Mesodermal cell (in vitro differentiated cells): ENCODE results near the gene LOXHD1.

ENCODE experiments used
- H3K27ac ChIP-seq: 2 replicates; pipeline ENCODE4 v1.7.0; 2013; ENCODE audit warnings: mild to moderate bottlenecking, low read depth, low read length, moderate library complexity; ENCODE audit not compliant: severe bottlenecking
- H3K36me3 ChIP-seq: 2 replicates; pipeline ENCODE4 v1.7.1; 2013; ENCODE audit warnings: mild to moderate bottlenecking, low read length, moderate library complexity; ENCODE audit not compliant: control insufficient read depth, insufficient read depth
- H3K4me1 ChIP-seq: one replicate; pipeline ENCODE4 v1.7.1; 2013; ENCODE audit warnings: mild to moderate bottlenecking, low read length; ENCODE audit not compliant: insufficient read depth, control insufficient read depth, poor library complexity, severe bottlenecking
- H3K4me3 ChIP-seq: 2 replicates; pipeline ENCODE4 v1.7.0; 2013; ENCODE audit warnings: low read length, control low read depth, mild to moderate bottlenecking; ENCODE audit not compliant: insufficient read depth, poor library complexity, severe bottlenecking; ENCODE audit errors: extremely low read depth
- H3K9me3 ChIP-seq: 2 replicates; pipeline ENCODE4 v1.7.1; 2013; ENCODE audit warnings: mild to moderate bottlenecking, low read length, moderate library complexity; ENCODE audit not compliant: control insufficient read depth
- WGBS, 2 experiments: methylation state at CpG; one replicate each; pipeline ENCODE4 v1.1.5; 2013; ENCODE audit warnings: missing lambda C conversion rate in 2 of 2; ENCODE audit not compliant: insufficient coverage in 2 of 2; 5-methylcytosine and 5-hydroxymethylcytosine counted together

LOXHD1 gene

GRCh38 chr18:46625069-46625468, 32.0 kb downstream of the LOXHD1 start:
- Histone ChIP-seq H3K4me1 (peaks cover 10% of the 10 kb centered on the region), H3K27ac (no peak overlapping the region), H3K4me3 (no peak overlapping the region), H3K36me3 (no peaks in the 10 kb centered on the region), H3K9me3 (no peaks in the 10 kb centered on the region)
- WGBS, 2 experiments: 91 to 93% methylated on average over 5 of the region's 5 CpGs

GRCh38 chr18:46624127-46624526, 32.9 kb downstream of the LOXHD1 start:
- no peaks in the 10 kb centered on the region for H3K9me3 ChIP-seq
- 97 to 100% methylated on average over 1 to 3 of the region's 11 CpGs for WGBS, 2 experiments
- no peaks in the 10 kb centered on the region for H3K36me3 ChIP-seq
- H3K27ac ChIP-seq: no peak overlapping the region
- H3K4me3 ChIP-seq: no peak overlapping the region
- peaks cover 10% of the 10 kb centered on the region for H3K4me1 ChIP-seq

GRCh38 chr18:46623541-46623940, 33.5 kb downstream of the LOXHD1 start:
- 87 to 90% methylated on average over 8 of the region's 10 CpGs for WGBS, 2 experiments

GRCh38 chr18:46622999-46623398, 34.0 kb downstream of the LOXHD1 start:
- no peaks in the 10 kb centered on the region for H3K9me3 ChIP-seq
- peaks cover 10% of the 10 kb centered on the region for H3K4me1 ChIP-seq
- H3K27ac ChIP-seq: no peak overlapping the region
- no peak overlapping the region for H3K4me3 ChIP-seq
- H3K36me3 ChIP-seq: no peaks in the 10 kb centered on the region
- 87 to 89% methylated on average over 3 of the region's 3 CpGs for WGBS, 2 experiments

More at GRCh38 chr18:46623541-46623940, 33.5 kb downstream of the LOXHD1 start:
- H3K4me3 ChIP-seq: no peak overlapping the region
- no peak overlapping the region for H3K27ac ChIP-seq
- H3K36me3 ChIP-seq: no peaks in the 10 kb centered on the region
- no peaks in the 10 kb centered on the region for H3K9me3 ChIP-seq
- H3K4me1 ChIP-seq: peaks cover 10% of the 10 kb centered on the region

- peaks cover 10% of the 10 kb centered on the region for H3K4me1 ChIP-seq
- no peak overlapping the region for H3K27ac ChIP-seq
- WGBS, 2 experiments: 96% methylated on average over 4 of the region's 4 CpGs
- no peaks in the 10 kb centered on the region for H3K36me3 ChIP-seq
- H3K4me3 ChIP-seq: no peak overlapping the region
- H3K9me3 ChIP-seq: no peaks in the 10 kb centered on the region
Measured at GRCh38 chr18:46622451-46622850, 34.6 kb downstream of the LOXHD1 start.

GRCh38 chr18:46621871-46622270, 35.1 kb downstream of the LOXHD1 start:
- 90 to 95% methylated on average over 2 of the region's 2 CpGs for WGBS, 2 experiments
- Histone ChIP-seq H3K36me3 (no peaks in the 10 kb centered on the region), H3K4me3 (no peak overlapping the region), H3K27ac (no peak overlapping the region), H3K4me1 (peaks cover 10% of the 10 kb centered on the region), H3K9me3 (no peaks in the 10 kb centered on the region)

GRCh38 chr18:46621111-46621766, 35.8 kb downstream of the LOXHD1 start:
- 88 to 90% methylated on average over 5 to 6 of the region's 6 CpGs for WGBS, 2 experiments
- Histone ChIP-seq H3K9me3 (no peaks in the 10 kb centered on the region), H3K27ac (no peak overlapping the region), H3K4me3 (no peak overlapping the region), H3K36me3 (no peaks in the 10 kb centered on the region), H3K4me1 (peaks cover 10% of the 10 kb centered on the region)

- Histone ChIP-seq H3K9me3 (no peaks in the 10 kb centered on the region), H3K4me3 (no peak overlapping the region), H3K4me1 (peaks cover 10% of the 10 kb centered on the region), H3K36me3 (no peaks in the 10 kb centered on the region), H3K27ac (no peak overlapping the region)
- 80 to 90% methylated on average over 2 of the region's 3 CpGs for WGBS, 2 experiments
Measured at GRCh38 chr18:46619559-46619958, 37.5 kb downstream of the LOXHD1 start.

GRCh38 chr18:46615720-46616119, 41.3 kb downstream of the LOXHD1 start:
- H3K4me1 ChIP-seq: no peaks in the 10 kb centered on the region

GRCh38 chr18:46609048-46609447, 48.0 kb downstream of the LOXHD1 start:
- Histone ChIP-seq H3K9me3 (no peaks in the 10 kb centered on the region), H3K36me3 (no peaks in the 10 kb centered on the region), H3K4me3 (no peak overlapping the region), H3K27ac (no peak overlapping the region), H3K4me1 (no peaks in the 10 kb centered on the region)
- WGBS, 2 experiments: 85 to 100% methylated on average over 2 of the region's 2 CpGs

More at GRCh38 chr18:46615720-46616119, 41.3 kb downstream of the LOXHD1 start:
- Histone ChIP-seq H3K36me3 (no peaks in the 10 kb centered on the region), H3K4me3 (no peak overlapping the region), H3K27ac (no peak overlapping the region), H3K9me3 (no peaks in the 10 kb centered on the region)

- no peaks in the 10 kb centered on the region for H3K4me1 ChIP-seq
- 95% methylated on average over 3 of the region's 5 CpGs; no CpG with 5 or more reads in 1 of the 2 experiments for WGBS, 2 experiments
- no peaks in the 10 kb centered on the region for H3K36me3 ChIP-seq
- H3K4me3 ChIP-seq: no peak overlapping the region
- no peak overlapping the region for H3K27ac ChIP-seq
- no peaks in the 10 kb centered on the region for H3K9me3 ChIP-seq
Measured at GRCh38 chr18:46607926-46608325, 49.1 kb downstream of the LOXHD1 start.
